Neural progenitor cell (in vitro differentiated cells): ENCODE measurements around the gene DENND11.

Experiments used
- CTCF ChIP-seq: fragments of 200-600 bp; sonication (generic); IDR thresholded peaks from 2 replicates; pipeline ENCODE4 v1.5.1; 2017; ENCODE audit warnings: antibody characterized with exemption, mild to moderate bottlenecking
- EZH2 ChIP-seq: fragments of 200-600 bp; sonication (generic); IDR thresholded peaks from 2 replicates; pipeline ENCODE4 v1.6.1; 2017; ENCODE audit warnings: antibody characterized with exemption, mild to moderate bottlenecking, moderate library complexity

GRCh38 chr7:141668853-141669252 is 33.1 kb downstream of the DENND11 start:
- TF ChIP-seq CTCF: no peak
- no peak for TF ChIP-seq EZH2
